Measurements from ENCODE around the gene PYCARD.

DNA sequence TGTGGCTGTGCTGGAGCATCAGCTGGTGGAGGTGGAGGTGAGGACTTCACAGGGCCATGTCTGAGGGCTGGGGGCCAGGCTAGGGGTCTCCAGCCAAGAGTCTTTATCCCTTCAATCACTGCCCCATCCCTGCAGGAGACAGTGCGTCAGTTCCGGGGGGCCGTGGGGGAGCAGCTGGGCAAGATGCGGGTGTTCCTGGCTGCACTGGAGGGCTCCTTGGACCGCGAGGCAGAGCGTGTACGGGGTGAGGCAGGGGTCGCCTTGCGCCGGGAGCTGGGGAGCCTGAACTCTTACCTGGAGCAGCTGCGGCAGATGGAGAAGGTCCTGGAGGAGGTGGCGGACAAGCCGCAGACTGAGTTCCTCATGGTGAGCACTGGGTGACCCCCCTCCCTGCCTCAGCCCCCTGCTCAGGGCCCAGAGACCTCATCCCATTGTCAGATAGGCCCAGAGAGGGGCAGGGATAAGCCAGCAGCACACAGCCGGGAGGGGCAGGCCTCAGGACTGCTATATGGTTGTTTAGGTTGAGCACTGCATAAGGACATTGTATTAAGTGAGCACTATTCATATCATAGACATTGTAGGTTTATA, 16.7 kb upstream of the PYCARD start:
- TF ChIP-seq, protein P1, sequence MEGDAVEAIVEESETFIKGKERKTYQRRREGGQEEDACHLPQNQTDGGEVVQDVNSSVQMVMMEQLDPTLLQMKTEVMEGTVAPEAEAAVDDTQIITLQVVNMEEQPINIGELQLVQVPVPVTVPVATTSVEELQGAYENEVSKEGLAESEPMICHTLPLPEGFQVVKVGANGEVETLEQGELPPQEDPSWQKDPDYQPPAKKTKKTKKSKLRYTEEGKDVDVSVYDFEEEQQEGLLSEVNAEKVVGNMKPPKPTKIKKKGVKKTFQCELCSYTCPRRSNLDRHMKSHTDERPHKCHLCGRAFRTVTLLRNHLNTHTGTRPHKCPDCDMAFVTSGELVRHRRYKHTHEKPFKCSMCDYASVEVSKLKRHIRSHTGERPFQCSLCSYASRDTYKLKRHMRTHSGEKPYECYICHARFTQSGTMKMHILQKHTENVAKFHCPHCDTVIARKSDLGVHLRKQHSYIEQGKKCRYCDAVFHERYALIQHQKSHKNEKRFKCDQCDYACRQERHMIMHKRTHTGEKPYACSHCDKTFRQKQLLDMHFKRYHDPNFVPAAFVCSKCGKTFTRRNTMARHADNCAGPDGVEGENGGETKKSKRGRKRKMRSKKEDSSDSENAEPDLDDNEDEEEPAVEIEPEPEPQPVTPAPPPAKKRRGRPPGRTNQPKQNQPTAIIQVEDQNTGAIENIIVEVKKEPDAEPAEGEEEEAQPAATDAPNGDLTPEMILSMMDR (IDR thresholded peaks at IDR 0.05) = no peak
- TF ChIP-seq POLR2A (IDR thresholded peaks at IDR 0.05) (no peak), POLR2AphosphoS5 (IDR thresholded peaks at IDR 0.05) (no peak)

All from breast epithelium (tissue), 3 donors.